Transverse colon (tissue), 4 donors: ENCODE results near the gene POLK. TPM values are rescaled to one million over a fixed set of nuclear protein-coding genes. Genes with fewer than 3 reads are reported as not detected.
"Not testable (repeated sequence)": the region's sequence is repeated elsewhere in the genome, so short reads cannot be mapped to it uniquely, and the experiment has no call there.

Experiments
- DNase-seq: peaks from one replicate; pipeline ENCODE4 v3.0.0-alpha.2; 2019
- H3K27ac ChIP-seq, 4 donors: fragments of 200-600 bp; sonication (generic); 2 replicates each; pipeline ENCODE4 v1.5.1; 2016 to 2018; ENCODE audit warnings: inconsistent platforms in 4 of 4
- H3K27me3 ChIP-seq: fragments of 200-600 bp; sonication (generic); 2 replicates; pipeline ENCODE4 v1.5.1; 2017; ENCODE audit warnings: inconsistent platforms
- H3K36me3 ChIP-seq, 4 donors: fragments of 200-600 bp; sonication (generic); 2 replicates each; pipeline ENCODE4 v1.5.1; 2017 to 2019; ENCODE audit warnings: inconsistent platforms in 4 of 4
- H3K4me1 ChIP-seq, 4 donors: fragments of 200-600 bp; sonication (generic); 2 replicates each; pipeline ENCODE4 v1.5.1; 2017 to 2020; ENCODE audit warnings: inconsistent platforms in 4 of 4
- H3K4me3 ChIP-seq, 4 donors: fragments of 200-600 bp; sonication (generic); 1 replicate in 1 of 4; 2 replicates in 3 of 4; pipeline versions ENCODE4 v1.5.1 to v1.6.1; 2017 to 2019; ENCODE audit warnings: inconsistent platforms in 4 of 4
- H3K9me3 ChIP-seq, 2 donors: fragments of 200-600 bp; sonication (generic); 2 replicates each; pipeline ENCODE4 v1.5.1; 2017 to 2019; ENCODE audit warnings: inconsistent platforms in 2 of 2
- CTCF ChIP-seq, 5 experiments: fragments of 200-600 bp in 3 of 5; fragments of 450-650 bp in 2 of 5; sonication (generic) in 3 of 5; IDR thresholded peaks; 1 replicate in 2 of 5; 2 replicates in 3 of 5; pipeline ENCODE4 v1.5.1; 2016 to 2017; ENCODE audit warnings: antibody characterized with exemption in 5 of 5, inconsistent platforms in 3 of 5, mild to moderate bottlenecking in 2 of 5, moderate library complexity in 1 of 5
- EP300 ChIP-seq: sonication (generic); formaldehyde crosslinking; IDR thresholded peaks from one replicate; pipeline ENCODE4 v1.6.1; 2017; ENCODE audit warnings: antibody characterized with exemption, low read depth
- POLR2A ChIP-seq: fragments of 450-650 bp; IDR thresholded peaks from one replicate; pipeline ENCODE4 v1.6.1; 2016; ENCODE audit warnings: antibody characterized with exemption, mild to moderate bottlenecking, moderate library complexity
- POLR2AphosphoS5 ChIP-seq, 3 donors: sonication (generic); formaldehyde crosslinking; IDR thresholded peaks; one replicate each; pipeline ENCODE4 v1.6.1; 2016; ENCODE audit warnings: antibody characterized with exemption in 3 of 3
- WGBS, 2 donors: methylation state at CpG; one replicate each; pipeline ENCODE4 v1.1.5; 2018; ENCODE audit warnings: low coverage in 1 of 2; 5-methylcytosine and 5-hydroxymethylcytosine counted together
- in situ Hi-C, 4 donors: fragments of 200-750 bp; cut with MboI; loops; one replicate each; pipeline versions ENCODE4 v1.15.0 to v1.15.1; 2017; ENCODE audit warnings: low sequenced_read_pairs in 3 of 4, low pct_ligation_motif_present in 1 of 4, low pct_unique_long_range_greater_than_20kb in 1 of 4
- intact Hi-C: fragments of 100-400 bp; cut with DNase I; formaldehyde crosslinking; loops from one replicate; pipeline ENCODE4 v1.15.1; 2023; ENCODE audit warnings: low total_unique reads
- total RNA-seq, 4 donors: library from RNA; depleted of rRNA; stranded (reverse); fragments of >200 nt; gene quantifications; one replicate each; pipeline ENCODE4 v1.1.0, GENCODE V29; 2016

Gene POLK
- total RNA-seq, 4 donors from 2014 or later, result 5.4 to 30.2 (median 18.5) TPM

GRCh38 chr5:75526070-75526469 lies 14.4 kb downstream of the POLK start:
- Histone ChIP-seq H3K4me1 (peaks cover 0 to 8% (median 0%) of the 10 kb centered on the region in 4 donors), H3K27me3 (no peaks in the 10 kb centered on the region), H3K4me3 (no peak overlapping the region), H3K27ac (no peak overlapping the region), H3K9me3 (peaks cover 4 to 7% of the 10 kb centered on the region in 2 donors), H3K36me3 (peaks cover 0 to 6% (median 2%) of the 10 kb centered on the region in 4 donors)
- intact Hi-C loops, result no loop called here
- 82 to 86% methylated on average over 2 of the region's 2 CpGs for WGBS, 2 donors
- in situ Hi-C loops, result no loop called here
- TF ChIP-seq CTCF (IDR thresholded peaks at IDR 0.05), result no peak
- no peak for TF ChIP-seq EP300
- no peak for TF ChIP-seq POLR2AphosphoS5 (IDR thresholded peaks at IDR 0.05)
- no peak for TF ChIP-seq POLR2A
- DNase-seq, result no peak

GRCh38 chr5:75529185-75529584 lies 17.5 kb downstream of the POLK start:
- H3K36me3 ChIP-seq, result no peaks in the 10 kb centered on the region
- peaks cover 0 to 5% of the 10 kb centered on the region in 2 donors for H3K9me3 ChIP-seq
- TF ChIP-seq POLR2A, result no peak
- TF ChIP-seq POLR2AphosphoS5 (IDR thresholded peaks at IDR 0.05), result no peak
- no peak for TF ChIP-seq CTCF (IDR thresholded peaks at IDR 0.05)
- TF ChIP-seq EP300, result no peak
- H3K4me1 ChIP-seq, result peaks cover 0 to 3% (median 0%) of the 10 kb centered on the region in 4 donors
- DNase-seq, result no peak
- in situ Hi-C loops, result no loop called here
- H3K4me3 ChIP-seq, result no peak overlapping the region
- H3K27ac ChIP-seq, result no peak overlapping the region
- no peaks in the 10 kb centered on the region for H3K27me3 ChIP-seq
- intact Hi-C loops, result no loop called here

- intact Hi-C loops, result loop anchor here (1.0 kb wide), 1 partner anchor 23 kb away; no protein-coding TSS in a partner anchor
- 96 to 100% methylated on average over 2 of the region's 2 CpGs for WGBS, 2 donors
- H3K36me3 ChIP-seq, result peaks cover 0 to 9% (median 0%) of the 10 kb centered on the region in 4 donors
- peaks cover 0 to 11% of the 10 kb centered on the region in 2 donors for H3K9me3 ChIP-seq
- H3K4me1 ChIP-seq, result peaks cover 0 to 5% (median 2%) of the 10 kb centered on the region in 4 donors
- no peak for DNase-seq
- TF ChIP-seq POLR2A (no peak), CTCF (IDR thresholded peaks at IDR 0.05) (no peak)
- no peak overlapping the region for H3K4me3 ChIP-seq
- no peak overlapping the region for H3K27ac ChIP-seq
- in situ Hi-C loops, result no loop called here
- no peaks in the 10 kb centered on the region for H3K27me3 ChIP-seq
Observed at GRCh38 chr5:75532190-75532589, 20.5 kb downstream of the POLK start.

- in situ Hi-C loops, H3K4me3 ChIP-seq, H3K27ac ChIP-seq, DNase-seq, H3K36me3 ChIP-seq, intact Hi-C loops, H3K4me1 ChIP-seq, H3K27me3 ChIP-seq: not testable (repeated sequence)
- peaks cover 0 to 11% of the 10 kb centered on the region in 2 donors for H3K9me3 ChIP-seq
- 95% methylated on average over 1 of the region's 1 CpG; no CpG with 5 or more reads in 1 of the 2 donors for WGBS, 2 donors
Observed at GRCh38 chr5:75533716-75534115, 22.0 kb downstream of the POLK start.

- Histone ChIP-seq H3K36me3 (peaks cover 0 to 9% (median 0%) of the 10 kb centered on the region in 4 donors), H3K27ac (no peak overlapping the region), H3K27me3 (no peaks in the 10 kb centered on the region), H3K9me3 (peaks cover 0 to 11% of the 10 kb centered on the region in 2 donors), H3K4me3 (no peak overlapping the region), H3K4me1 (peaks cover 0 to 5% (median 2%) of the 10 kb centered on the region in 4 donors)
- no peak for DNase-seq
- 100% methylated on average over 2 of the region's 2 CpGs for WGBS, 2 donors
- TF ChIP-seq POLR2AphosphoS5 (IDR thresholded peaks at IDR 0.05) (no peak), CTCF (IDR thresholded peaks at IDR 0.05) (no peak), POLR2A (no peak), EP300 (no peak)
- in situ Hi-C loops (no loop called here), intact Hi-C loops (no loop called here)
Observed at GRCh38 chr5:75534734-75535133, 23.0 kb downstream of the POLK start.
